HEK293 (cell line): ENCODE results near the gene NPHP4.

ENCODE experiments used
- EGR2 ChIP-seq: fragments of 450-650 bp; formaldehyde crosslinking; IDR thresholded peaks from 2 replicates; pipeline ENCODE4 v1.5.1; 2016; ENCODE audit warnings: low read depth, missing biosample characterization, missing genetic modification characterization
- GLIS1 ChIP-seq: fragments of 450-650 bp; formaldehyde crosslinking; IDR thresholded peaks from 2 replicates; pipeline ENCODE4 v1.5.1; 2016; ENCODE audit warnings: missing biosample characterization, missing genetic modification characterization
- HOXA7 ChIP-seq: sonication (generic); formaldehyde crosslinking; IDR thresholded peaks from 2 replicates; pipeline ENCODE4 v1.8.1; 2022; ENCODE audit warnings: missing genetic modification reagents, borderline replicate concordance
- INSM2 ChIP-seq: fragments of 450-650 bp; formaldehyde crosslinking; IDR thresholded peaks from 2 replicates; pipeline ENCODE4 v1.5.1; 2016; ENCODE audit warnings: missing biosample characterization, missing genetic modification characterization
- KLF1 ChIP-seq: fragments of 450-650 bp; formaldehyde crosslinking; IDR thresholded peaks from 2 replicates; pipeline ENCODE4 v1.5.1; 2016; ENCODE audit warnings: missing biosample characterization, missing genetic modification characterization
- KLF17 ChIP-seq: fragments of 450-650 bp; formaldehyde crosslinking; IDR thresholded peaks from 2 replicates; pipeline ENCODE4 v1.5.1; 2016; ENCODE audit warnings: missing biosample characterization, missing genetic modification characterization
- KLF9 ChIP-seq: fragments of 450-650 bp; formaldehyde crosslinking; IDR thresholded peaks from 2 replicates; pipeline ENCODE4 v1.5.1; 2016; ENCODE audit warnings: missing biosample characterization, missing genetic modification characterization, low read depth
- MZF1 ChIP-seq: fragments of 450-650 bp; formaldehyde crosslinking; IDR thresholded peaks from 2 replicates; pipeline ENCODE4 v1.5.1; 2017; ENCODE audit warnings: missing biosample characterization, missing genetic modification characterization, borderline replicate concordance
- OSR2 ChIP-seq: fragments of 450-650 bp; formaldehyde crosslinking; IDR thresholded peaks from 2 replicates; pipeline ENCODE4 v1.5.1; 2016; ENCODE audit warnings: missing biosample characterization, missing genetic modification characterization
- PRDM10 ChIP-seq: fragments of 450-650 bp; formaldehyde crosslinking; IDR thresholded peaks from 2 replicates; pipeline ENCODE4 v1.5.1; 2016; ENCODE audit warnings: missing biosample characterization, missing genetic modification characterization
- SP3 ChIP-seq: fragments of 450-650 bp; formaldehyde crosslinking; IDR thresholded peaks from 2 replicates; pipeline ENCODE4 v1.5.1; 2016; ENCODE audit warnings: missing biosample characterization, missing genetic modification characterization
- ZBTB44 ChIP-seq: fragments of 450-650 bp; IDR thresholded peaks from 2 replicates; pipeline ENCODE4 v1.5.1; 2018; ENCODE audit warnings: missing biosample characterization, mild to moderate bottlenecking, missing genetic modification characterization
- ZBTB48 ChIP-seq: fragments of 450-650 bp; formaldehyde crosslinking; IDR thresholded peaks from 2 replicates; pipeline ENCODE4 v1.5.1; 2016; ENCODE audit warnings: missing biosample characterization, missing genetic modification characterization
- ZNF10 ChIP-seq: fragments of 450-650 bp; formaldehyde crosslinking; IDR thresholded peaks from 2 replicates; pipeline ENCODE4 v1.5.1; 2017; ENCODE audit warnings: missing biosample characterization, missing genetic modification characterization
- ZNF133 ChIP-seq: fragments of 450-650 bp; formaldehyde crosslinking; IDR thresholded peaks from 2 replicates; pipeline ENCODE4 v1.5.1; 2016; ENCODE audit warnings: missing biosample characterization, missing genetic modification characterization
- ZNF157 ChIP-seq: fragments of 450-650 bp; formaldehyde crosslinking; IDR thresholded peaks from 2 replicates; pipeline ENCODE4 v1.5.1; 2016; ENCODE audit warnings: missing biosample characterization, missing genetic modification characterization
- ZNF184 ChIP-seq: fragments of 450-650 bp; IDR thresholded peaks from 2 replicates; pipeline ENCODE4 v1.5.1; 2018; ENCODE audit warnings: missing biosample characterization, mild to moderate bottlenecking, missing genetic modification characterization
- ZNF24 ChIP-seq: fragments of 450-650 bp; formaldehyde crosslinking; IDR thresholded peaks from 2 replicates; pipeline ENCODE4 v1.5.1; 2016; ENCODE audit warnings: missing biosample characterization, missing genetic modification characterization
- ZNF311 ChIP-seq: fragments of 450-650 bp; formaldehyde crosslinking; IDR thresholded peaks from 2 replicates; pipeline ENCODE4 v1.5.1; 2017; ENCODE audit warnings: missing biosample characterization, missing genetic modification characterization, borderline replicate concordance
- ZNF362 ChIP-seq: fragments of 450-650 bp; formaldehyde crosslinking; IDR thresholded peaks from 2 replicates; pipeline ENCODE4 v1.5.1; 2016; ENCODE audit warnings: missing biosample characterization, missing genetic modification characterization
- ZNF37A ChIP-seq: fragments of 450-650 bp; IDR thresholded peaks from 2 replicates; pipeline ENCODE4 v1.5.1; 2018; ENCODE audit warnings: missing biosample characterization, missing genetic modification characterization
- ZNF394 ChIP-seq: fragments of 450-650 bp; formaldehyde crosslinking; IDR thresholded peaks from 2 replicates; pipeline ENCODE4 v1.5.1; 2016; ENCODE audit warnings: missing biosample characterization, missing genetic modification characterization, mild to moderate bottlenecking, moderate library complexity, borderline replicate concordance
- ZNF416 ChIP-seq: fragments of 450-650 bp; formaldehyde crosslinking; IDR thresholded peaks from 2 replicates; pipeline ENCODE4 v1.5.1; 2016; ENCODE audit warnings: missing biosample characterization, missing genetic modification characterization
- ZNF426 ChIP-seq: fragments of 450-650 bp; formaldehyde crosslinking; IDR thresholded peaks from 2 replicates; pipeline ENCODE4 v1.5.1; 2017; ENCODE audit warnings: missing biosample characterization, missing genetic modification characterization, mild to moderate bottlenecking, inconsistent platforms, moderate library complexity
- ZNF488 ChIP-seq: fragments of 450-650 bp; formaldehyde crosslinking; IDR thresholded peaks from 2 replicates; pipeline ENCODE4 v1.5.1; 2016; ENCODE audit warnings: missing biosample characterization, missing genetic modification characterization
- ZNF529 ChIP-seq: fragments of 450-650 bp; formaldehyde crosslinking; IDR thresholded peaks from 2 replicates; pipeline ENCODE4 v1.5.1; 2017; ENCODE audit warnings: missing genetic modification characterization, missing biosample characterization; ENCODE audit not compliant: insufficient replicate concordance
- ZNF621 ChIP-seq: fragments of 450-650 bp; formaldehyde crosslinking; IDR thresholded peaks from 2 replicates; pipeline ENCODE4 v1.5.1; 2017; ENCODE audit warnings: missing biosample characterization, missing genetic modification characterization
- ZNF626 ChIP-seq: fragments of 450-650 bp; sonication (Bioruptor Pico); formaldehyde crosslinking; IDR thresholded peaks from 2 replicates; pipeline ENCODE4 v1.5.1; 2018; ENCODE audit warnings: missing biosample characterization, missing genetic modification characterization, inconsistent platforms
- ZNF707 ChIP-seq: fragments of 450-650 bp; formaldehyde crosslinking; IDR thresholded peaks from 2 replicates; pipeline ENCODE4 v1.5.1; 2016; ENCODE audit warnings: missing biosample characterization, missing genetic modification characterization
- ZSCAN30 ChIP-seq: fragments of 450-650 bp; IDR thresholded peaks from 2 replicates; pipeline ENCODE4 v1.5.1; 2018; ENCODE audit warnings: missing biosample characterization, mild to moderate bottlenecking, missing genetic modification characterization, moderate library complexity
- ZXDB ChIP-seq: fragments of 450-650 bp; formaldehyde crosslinking; IDR thresholded peaks from 2 replicates; pipeline ENCODE4 v1.5.1; 2016; ENCODE audit warnings: missing biosample characterization, missing genetic modification characterization

The NPHP4 gene

GRCh38 chr1:5992026-5992813, at the start of gene NPHP4 (continued):
- TF ChIP-seq EGR2 (tag by site-specific recombination) (peak; percentile 44; the same call in 1 of the 2 replicates), ZNF488 (tag by site-specific recombination) (no peak), ZNF621 (tag by site-specific recombination) (no peak), HOXA7 (CRISPR knock-in tag) (no peak), MZF1 (tag by site-specific recombination) (no peak), ZNF133 (tag by site-specific recombination) (no peak), KLF9 (tag by site-specific recombination) (peak; percentile 21; the same call in 1 of the 2 replicates), KLF1 (tag by site-specific recombination) (no peak; the same call in 1 of the 2 replicates), KLF17 (tag by site-specific recombination) (0 out of 2 replicates have a peak, but pooled peaks have one; percentile 15), ZNF707 (no peak), ZNF24 (tag by site-specific recombination) (no peak), ZXDB (tag by site-specific recombination) (peak; percentile 100), ZNF362 (tag by site-specific recombination) (no peak), ZNF37A (no peak), PRDM10 (tag by site-specific recombination) (peak; percentile 100), ZSCAN30 (tag by site-specific recombination) (peak; percentile 43), ZNF157 (tag by site-specific recombination) (no peak), ZBTB48 (tag by site-specific recombination) (0 out of 2 replicates have a peak, but pooled peaks have one; percentile 29), SP3 (tag by site-specific recombination) (peak; percentile 90), ZNF10 (peak; percentile 54; the same call in 1 of the 2 replicates), ZNF626 (tag by site-specific recombination) (no peak), ZNF184 (no peak), ZNF416 (tag by site-specific recombination) (no peak), OSR2 (tag by site-specific recombination) (peak; percentile 90), GLIS1 (tag by site-specific recombination) (peak; percentile 70), ZNF426 (tag by site-specific recombination) (no peak), ZNF394 (tag by site-specific recombination) (no peak), INSM2 (tag by site-specific recombination) (peak; percentile 27), ZBTB44 (peak; percentile 70), ZNF529 (tag by site-specific recombination) (no peak), ZNF311 (tag by site-specific recombination) (no peak)
